HepG2 (cell line): ENCODE results near the gene FRMD4A. TPM values are rescaled to one million over a fixed set of nuclear protein-coding genes. Genes with fewer than 3 reads are reported as not detected.

Source experiments
- DDIT3 ChIP-seq: sonication (generic); formaldehyde crosslinking; IDR thresholded peaks from 2 replicates; pipeline ENCODE4 v1.4.0; 2020; ENCODE audit warnings: mild to moderate bottlenecking, missing genetic modification reagents
- DR1 ChIP-seq: sonication (generic); formaldehyde crosslinking; IDR thresholded peaks from 2 replicates; pipeline ENCODE4 v1.8.0; 2021; ENCODE audit warnings: mild to moderate bottlenecking, missing genetic modification reagents, inconsistent platforms
- DRAP1 ChIP-seq: IDR thresholded peaks from 2 replicates; pipeline ENCODE4 v1.6.1; 2016; ENCODE audit warnings: missing genetic modification reagents, missing compliant biosample characterization
- DZIP1 ChIP-seq: sonication (generic); formaldehyde crosslinking; IDR thresholded peaks from 2 replicates; pipeline ENCODE4 v1.5.0; 2020; ENCODE audit warnings: mild to moderate bottlenecking, missing genetic modification reagents
- ESRRA ChIP-seq: sonication (generic); formaldehyde crosslinking; IDR thresholded peaks from 2 replicates; pipeline ENCODE4 v1.5.1; 2020; ENCODE audit warnings: mild to moderate bottlenecking, low read depth, missing genetic modification reagents
- GABPB1 ChIP-seq: IDR thresholded peaks from 2 replicates; pipeline ENCODE4 v1.6.1; 2016; ENCODE audit warnings: mild to moderate bottlenecking, missing genetic modification reagents, moderate library complexity, missing compliant biosample characterization
- GTF2F1 ChIP-seq: fragments of 150-350 bp; IDR thresholded peaks from 2 replicates; pipeline ENCODE4 v1.6.1; 2014; ENCODE audit warnings: low read length
- IRF9 ChIP-seq: sonication (generic); formaldehyde crosslinking; IDR thresholded peaks from 2 replicates; pipeline ENCODE4 v1.8.0; 2022; ENCODE audit warnings: missing genetic modification reagents, mild to moderate bottlenecking, borderline replicate concordance
- MAFF ChIP-seq: IDR thresholded peaks from 2 replicates; pipeline ENCODE4 v1.6.1; 2011; ENCODE audit warnings: low read depth, low read length, improper control_type of control experiment
- NBN ChIP-seq: fragments of 450-650 bp; conservative IDR thresholded peaks from 2 replicates; pipeline ENCODE4 v1.6.1; 2017
- NFKBIZ ChIP-seq: IDR thresholded peaks from 2 replicates; pipeline ENCODE4 v1.6.1; 2018; ENCODE audit warnings: missing genetic modification reagents, missing compliant biosample characterization
- PTBP1 ChIP-seq: fragments of 200-400 bp; formaldehyde crosslinking; IDR thresholded peaks from 2 replicates; pipeline ENCODE4 v1.6.1; 2018; ENCODE audit warnings: low read length, low read depth; ENCODE audit not compliant: poor library complexity, severe bottlenecking
- REXO4 ChIP-seq: sonication (generic); formaldehyde crosslinking; IDR thresholded peaks from 2 replicates; pipeline ENCODE4 v1.8.0; 2022; ENCODE audit warnings: missing genetic modification reagents, mild to moderate bottlenecking, borderline replicate concordance
- SNAPC2 ChIP-seq: sonication (generic); formaldehyde crosslinking; IDR thresholded peaks from 2 replicates; pipeline ENCODE4 v1.8.1; 2022; ENCODE audit warnings: mild to moderate bottlenecking, missing genetic modification reagents
- SP140L ChIP-seq: sonication (generic); formaldehyde crosslinking; IDR thresholded peaks from 2 replicates; pipeline ENCODE4 v1.4.0; 2020; ENCODE audit warnings: missing genetic modification reagents, borderline replicate concordance
- ZBTB3 ChIP-seq: sonication (generic); formaldehyde crosslinking; IDR thresholded peaks from 2 replicates; pipeline ENCODE4 v1.4.0; 2020; ENCODE audit warnings: low read depth, mild to moderate bottlenecking, moderate library complexity, missing genetic modification reagents, borderline replicate concordance
- ZBTB4 ChIP-seq: sonication (generic); formaldehyde crosslinking; IDR thresholded peaks from 2 replicates; pipeline ENCODE4 v1.4.0; 2020; ENCODE audit warnings: missing genetic modification reagents, mild to moderate bottlenecking, borderline replicate concordance
- ZFP36L2 ChIP-seq: sonication (generic); formaldehyde crosslinking; IDR thresholded peaks from 2 replicates; pipeline ENCODE4 v1.4.0; 2020; ENCODE audit warnings: missing genetic modification reagents
- ZFX ChIP-seq: sonication (generic); formaldehyde crosslinking; IDR thresholded peaks from 2 replicates; pipeline ENCODE4 v1.4.0; 2020; ENCODE audit warnings: mild to moderate bottlenecking, low read depth, missing genetic modification reagents, moderate library complexity
- ZNF20 ChIP-seq: sonication (generic); formaldehyde crosslinking; IDR thresholded peaks from 2 replicates; pipeline ENCODE4 v1.4.0; 2020; ENCODE audit warnings: mild to moderate bottlenecking, moderate library complexity, missing genetic modification reagents
- ZNF614 ChIP-seq: IDR thresholded peaks from 2 replicates; pipeline ENCODE4 v1.6.1; 2018; ENCODE audit warnings: missing biosample characterization, missing genetic modification reagents, inconsistent platforms, borderline replicate concordance
- polyA plus RNA-seq, 8 experiments: library from polyadenylated mRNA; depleted of rRNA in 3 of 8; stranded (reverse) in 7 of 8; unstranded in 1 of 8; fragments of >200 nt; fragmentation: Illumina TruSeq in 4 of 8; extraction: Trizol in 4 of 8; gene quantifications; 2 replicates each; pipeline versions ENCODE4 v1.2.1 to v1.2.3, GENCODE V29; 2011 to 2016; ENCODE audit warnings: low read depth in 4 of 8, missing spikeins in 1 of 8, mixed read lengths in 1 of 8; ENCODE audit not compliant: insufficient read depth in 1 of 8
- total RNA-seq, 5 experiments: library from RNA; depleted of rRNA; stranded (reverse); fragments of >200 nt; fragmentation: Illumina TruSeq; extraction: Trizol; gene quantifications; 2 replicates each; pipeline ENCODE4 v1.2.3, GENCODE V29; 2016; ENCODE audit warnings: low read depth in 1 of 5

The FRMD4A gene
- total and polyA plus RNA-seq, 2 of the 13 experiments (the other 11 are each of a cell fraction or from before 2014, with no cell fraction given), result 0.09 to 0.26 TPM

- TF ChIP-seq PTBP1, result no peak
- no peak for TF ChIP-seq NBN
- TF ChIP-seq ZBTB4 (CRISPR knock-in tag), result no peak
- no peak for TF ChIP-seq ZBTB3 (CRISPR knock-in tag)
- TF ChIP-seq NFKBIZ (CRISPR knock-in tag), result no peak
- no peak for TF ChIP-seq REXO4 (CRISPR knock-in tag)
- TF ChIP-seq GABPB1, result no peak
- TF ChIP-seq ZFP36L2 (CRISPR knock-in tag), result no peak
- no peak for TF ChIP-seq ZFX (CRISPR knock-in tag)
- TF ChIP-seq ESRRA (CRISPR knock-in tag), result no peak; the same call in 1 of the 2 replicates
- TF ChIP-seq GTF2F1, result no peak
- TF ChIP-seq SP140L (CRISPR knock-in tag), result no peak
- no peak for TF ChIP-seq ZNF20 (CRISPR knock-in tag)
- no peak for TF ChIP-seq IRF9
- no peak for TF ChIP-seq SNAPC2
- no peak for TF ChIP-seq DDIT3
- no peak for TF ChIP-seq DZIP1 (CRISPR knock-in tag)
- TF ChIP-seq MAFF, result peak; percentile 72
- TF ChIP-seq DRAP1 (CRISPR knock-in tag), result no peak
- peak; percentile 73; the same call in 1 of the 2 replicates for TF ChIP-seq ZNF614 (CRISPR knock-in tag)
- TF ChIP-seq DR1, result no peak
Observed at GRCh38 chr10:14259696-14260566, 70.8 kb downstream of the FRMD4A start (continued).
